K562 (cell line): ENCODE results near the gene GPD1L. TPM values are rescaled to one million over a fixed set of nuclear protein-coding genes. Genes with fewer than 3 reads are reported as not detected.
A peak's percentile ranks its signal among the peaks of the same experiment; 100 is the strongest.

ENCODE experiments used
- CXXC5 ChIP-seq: fragments of 250-450 bp; sonication (Bioruptor Pico); IDR thresholded peaks from 2 replicates; pipeline ENCODE4 v1.8.0; 2022; ENCODE audit warnings: inconsistent platforms, mild to moderate bottlenecking, moderate library complexity
- ESRRA ChIP-seq: fragments of 450-650 bp; IDR thresholded peaks from 2 replicates; pipeline ENCODE4 v1.6.1; 2014; ENCODE audit warnings: low read depth, mild to moderate bottlenecking, moderate library complexity, borderline replicate concordance
- ESRRB ChIP-seq: fragments of 250-450 bp; sonication (Bioruptor Pico); IDR thresholded peaks from 2 replicates; pipeline ENCODE4 v1.5.0; 2020; ENCODE audit warnings: mild to moderate bottlenecking, moderate library complexity, borderline replicate concordance
- MAFK ChIP-seq: IDR thresholded peaks from 2 replicates; pipeline ENCODE4 v1.6.1; 2011; ENCODE audit warnings: low read length, improper control_type of control experiment
- NFE2 ChIP-seq: IDR thresholded peaks from 2 replicates; pipeline ENCODE4 v1.6.1; 2014; ENCODE audit warnings: antibody characterized with exemption, low read depth
- NR4A1 ChIP-seq, 2 experiments: fragments of 250-450 bp in 1 of 2; fragments of 450-650 bp in 1 of 2; sonication (Bioruptor Pico) in 1 of 2; IDR thresholded peaks; 2 replicates each; pipeline versions ENCODE4 v1.4.0 to v1.6.1; 2016 to 2020; ENCODE audit warnings: mild to moderate bottlenecking in 2 of 2, missing compliant biosample characterization in 1 of 2, missing genetic modification characterization in 1 of 2, moderate library complexity in 1 of 2
- PCBP1 ChIP-seq: fragments of 200-400 bp; formaldehyde crosslinking; IDR thresholded peaks from 2 replicates; pipeline ENCODE4 v1.6.1; 2018; ENCODE audit warnings: mild to moderate bottlenecking, low read depth, low read length; ENCODE audit not compliant: poor library complexity, severe bottlenecking
- PRMT5 ChIP-seq: sonication (generic); formaldehyde crosslinking; IDR thresholded peaks from 2 replicates; pipeline ENCODE4 v1.5.0; 2020; ENCODE audit warnings: missing genetic modification reagents
- PTTG1 ChIP-seq: fragments of 450-650 bp; IDR thresholded peaks from 2 replicates; pipeline ENCODE4 v1.6.1; 2016; ENCODE audit warnings: low read depth, mild to moderate bottlenecking, missing genetic modification characterization, missing compliant biosample characterization
- RBM14 ChIP-seq: fragments of 200-400 bp; formaldehyde crosslinking; IDR thresholded peaks from 2 replicates; pipeline ENCODE4 v1.6.1; 2018; ENCODE audit warnings: low read depth, mild to moderate bottlenecking, low read length, moderate library complexity, borderline replicate concordance; ENCODE audit not compliant: insufficient read depth
- SRSF3 ChIP-seq: fragments of 200-400 bp; formaldehyde crosslinking; IDR thresholded peaks from 2 replicates; pipeline ENCODE4 v1.6.1; 2016; ENCODE audit warnings: mild to moderate bottlenecking, low read length, moderate library complexity; ENCODE audit not compliant: insufficient read depth
- ZNF143 ChIP-seq: sonication (generic); formaldehyde crosslinking; IDR thresholded peaks from 2 replicates; pipeline ENCODE4 v1.9.0; 2022; ENCODE audit warnings: mild to moderate bottlenecking, missing genetic modification reagents
- ZNF445 ChIP-seq: fragments of 250-450 bp; sonication (Bioruptor Pico); IDR thresholded peaks from 2 replicates; pipeline ENCODE4 v1.4.0; 2020; ENCODE audit warnings: low read depth, mild to moderate bottlenecking, moderate library complexity
- ZNF561 ChIP-seq: fragments of 450-650 bp; formaldehyde crosslinking; conservative IDR thresholded peaks from 2 replicates; pipeline ENCODE4 v1.4.0; 2020; ENCODE audit warnings: mild to moderate bottlenecking, moderate library complexity
- polyA plus RNA-seq, 8 experiments: library from polyadenylated mRNA; depleted of rRNA in 4 of 8; stranded (reverse) in 5 of 8; unstranded in 3 of 8; fragments of >200 nt; fragmentation: Nextera tagmentation in 2 of 8; fragmentation: Illumina TruSeq in 1 of 8; extraction: Ambion mirVana in 2 of 8; extraction: Trizol in 1 of 8; gene quantifications; 2 replicates each; pipeline versions ENCODE4 v1.2.1 to v1.2.3, GENCODE V29; 2011 to 2014; ENCODE audit warnings: inconsistent platforms in 1 of 8, missing spikeins in 1 of 8
- total RNA-seq, 7 experiments: library from RNA; depleted of rRNA in 6 of 7; stranded (reverse); fragments of >200 nt in 6 of 7; fragmentation: Illumina TruSeq in 2 of 7; extraction: Trizol in 2 of 7; gene quantifications; 2 replicates each; pipeline versions ENCODE4 v1.2.1 to v1.2.3, GENCODE V29; 2011 to 2021; ENCODE audit warnings: low replicate concordance in 1 of 7
- TF ChIP-seq, protein P1 (sequence below): fragments of 200-800 bp; sonication (Bioruptor generic); IDR thresholded peaks from 2 replicates; pipeline ENCODE4 v1.6.1; 2017; ENCODE audit warnings: missing genetic modification characterization, missing compliant biosample characterization
- TF ChIP-seq, protein P2 (sequence below): sonication (generic); formaldehyde crosslinking; IDR thresholded peaks from 2 replicates; pipeline ENCODE4 v1.8.0; 2023; ENCODE audit warnings: mild to moderate bottlenecking, missing genetic modification reagents
- TF ChIP-seq, protein P3 (sequence below): fragments of 450-650 bp; IDR thresholded peaks from 2 replicates; pipeline ENCODE4 v1.6.1; 2014; ENCODE audit warnings: low read depth, mild to moderate bottlenecking, moderate library complexity, borderline replicate concordance
- TF ChIP-seq, protein P4 (sequence below): fragments of 250-450 bp; sonication (Bioruptor Pico); IDR thresholded peaks from 2 replicates; pipeline ENCODE4 v1.4.0; 2020; ENCODE audit warnings: borderline replicate concordance

The GPD1L gene
- total and polyA plus RNA-seq, 9 of the 15 experiments (the other 6 are each of a cell fraction or from before 2014, with no cell fraction given): 1.6 to 17.3 (median 12.3) TPM

DNA sequence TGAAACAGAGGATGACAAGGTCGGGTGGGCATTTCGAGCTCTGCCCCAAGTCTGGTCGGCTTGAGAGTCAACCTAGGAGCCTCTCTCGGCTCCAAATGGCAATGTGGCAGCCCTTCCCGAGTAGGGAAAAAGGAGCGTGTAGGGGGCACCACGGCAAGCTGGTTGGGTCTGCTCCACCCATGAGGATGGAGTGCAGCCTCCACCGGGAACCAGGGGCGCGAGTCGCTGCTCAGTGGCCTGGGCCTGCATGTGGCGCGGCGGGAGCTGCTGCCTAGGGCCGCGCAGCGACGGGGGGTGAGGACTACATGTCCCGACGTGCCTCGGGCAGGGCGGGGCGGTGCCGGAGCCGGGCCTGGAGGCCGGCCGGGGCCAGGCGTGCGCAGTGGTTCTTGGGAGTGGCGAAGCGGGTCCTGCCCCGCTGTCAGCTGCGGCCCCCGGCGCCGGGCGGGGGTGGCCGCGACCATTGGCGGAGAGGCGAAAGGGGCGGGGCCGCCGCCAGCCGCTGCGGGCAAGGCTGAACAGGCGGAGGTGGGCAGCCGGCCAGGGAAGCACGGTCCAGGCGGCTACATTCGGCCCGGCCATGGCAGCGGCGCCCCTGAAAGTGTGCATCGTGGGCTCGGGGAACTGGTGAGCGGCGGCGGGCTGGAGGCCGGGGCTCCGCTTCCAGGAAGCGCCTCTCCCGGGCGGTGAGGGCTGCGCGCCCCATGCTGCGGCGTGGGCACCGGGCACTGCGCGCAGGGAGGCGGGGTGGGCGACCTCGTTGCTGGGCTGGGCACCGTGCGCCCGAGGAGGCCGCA lies at the start of gene GPD1L (continued):
- TF ChIP-seq ZNF445 (CRISPR knock-in tag) (no peak), PRMT5 (no peak), PTTG1 (tag) (no peak), ESRRA (peak; percentile 47; the same call in 1 of the 2 replicates), ZNF143 (CRISPR knock-in tag) (peak; percentile 91), RBM14 (no peak), NR4A1 (CRISPR knock-in tag; IDR thresholded peaks at IDR 0.05) (peak; percentile 49; the same call in 1 of the 2 replicates), NR4A1 (tag; IDR thresholded peaks at IDR 0.05) (peak; percentile 63; the same call in 1 of the 2 replicates), CXXC5 (peak; percentile 65; the same call in 1 of the 2 replicates), PCBP1 (peak; percentile 77), ESRRB (CRISPR knock-in tag) (no peak), SRSF3 (no peak), MAFK (no peak), NFE2 (no peak), ZNF561 (no peak)
- TF ChIP-seq, protein P1, sequence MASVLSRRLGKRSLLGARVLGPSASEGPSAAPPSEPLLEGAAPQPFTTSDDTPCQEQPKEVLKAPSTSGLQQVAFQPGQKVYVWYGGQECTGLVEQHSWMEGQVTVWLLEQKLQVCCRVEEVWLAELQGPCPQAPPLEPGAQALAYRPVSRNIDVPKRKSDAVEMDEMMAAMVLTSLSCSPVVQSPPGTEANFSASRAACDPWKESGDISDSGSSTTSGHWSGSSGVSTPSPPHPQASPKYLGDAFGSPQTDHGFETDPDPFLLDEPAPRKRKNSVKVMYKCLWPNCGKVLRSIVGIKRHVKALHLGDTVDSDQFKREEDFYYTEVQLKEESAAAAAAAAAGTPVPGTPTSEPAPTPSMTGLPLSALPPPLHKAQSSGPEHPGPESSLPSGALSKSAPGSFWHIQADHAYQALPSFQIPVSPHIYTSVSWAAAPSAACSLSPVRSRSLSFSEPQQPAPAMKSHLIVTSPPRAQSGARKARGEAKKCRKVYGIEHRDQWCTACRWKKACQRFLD (CRISPR knock-in tag): no peak
- TF ChIP-seq, protein P2, sequence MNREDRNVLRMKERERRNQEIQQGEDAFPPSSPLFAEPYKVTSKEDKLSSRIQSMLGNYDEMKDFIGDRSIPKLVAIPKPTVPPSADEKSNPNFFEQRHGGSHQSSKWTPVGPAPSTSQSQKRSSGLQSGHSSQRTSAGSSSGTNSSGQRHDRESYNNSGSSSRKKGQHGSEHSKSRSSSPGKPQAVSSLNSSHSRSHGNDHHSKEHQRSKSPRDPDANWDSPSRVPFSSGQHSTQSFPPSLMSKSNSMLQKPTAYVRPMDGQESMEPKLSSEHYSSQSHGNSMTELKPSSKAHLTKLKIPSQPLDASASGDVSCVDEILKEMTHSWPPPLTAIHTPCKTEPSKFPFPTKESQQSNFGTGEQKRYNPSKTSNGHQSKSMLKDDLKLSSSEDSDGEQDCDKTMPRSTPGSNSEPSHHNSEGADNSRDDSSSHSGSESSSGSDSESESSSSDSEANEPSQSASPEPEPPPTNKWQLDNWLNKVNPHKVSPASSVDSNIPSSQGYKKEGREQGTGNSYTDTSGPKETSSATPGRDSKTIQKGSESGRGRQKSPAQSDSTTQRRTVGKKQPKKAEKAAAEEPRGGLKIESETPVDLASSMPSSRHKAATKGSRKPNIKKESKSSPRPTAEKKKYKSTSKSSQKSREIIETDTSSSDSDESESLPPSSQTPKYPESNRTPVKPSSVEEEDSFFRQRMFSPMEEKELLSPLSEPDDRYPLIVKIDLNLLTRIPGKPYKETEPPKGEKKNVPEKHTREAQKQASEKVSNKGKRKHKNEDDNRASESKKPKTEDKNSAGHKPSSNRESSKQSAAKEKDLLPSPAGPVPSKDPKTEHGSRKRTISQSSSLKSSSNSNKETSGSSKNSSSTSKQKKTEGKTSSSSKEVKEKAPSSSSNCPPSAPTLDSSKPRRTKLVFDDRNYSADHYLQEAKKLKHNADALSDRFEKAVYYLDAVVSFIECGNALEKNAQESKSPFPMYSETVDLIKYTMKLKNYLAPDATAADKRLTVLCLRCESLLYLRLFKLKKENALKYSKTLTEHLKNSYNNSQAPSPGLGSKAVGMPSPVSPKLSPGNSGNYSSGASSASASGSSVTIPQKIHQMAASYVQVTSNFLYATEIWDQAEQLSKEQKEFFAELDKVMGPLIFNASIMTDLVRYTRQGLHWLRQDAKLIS (CRISPR knock-in tag): no peak
- TF ChIP-seq, protein P3, sequence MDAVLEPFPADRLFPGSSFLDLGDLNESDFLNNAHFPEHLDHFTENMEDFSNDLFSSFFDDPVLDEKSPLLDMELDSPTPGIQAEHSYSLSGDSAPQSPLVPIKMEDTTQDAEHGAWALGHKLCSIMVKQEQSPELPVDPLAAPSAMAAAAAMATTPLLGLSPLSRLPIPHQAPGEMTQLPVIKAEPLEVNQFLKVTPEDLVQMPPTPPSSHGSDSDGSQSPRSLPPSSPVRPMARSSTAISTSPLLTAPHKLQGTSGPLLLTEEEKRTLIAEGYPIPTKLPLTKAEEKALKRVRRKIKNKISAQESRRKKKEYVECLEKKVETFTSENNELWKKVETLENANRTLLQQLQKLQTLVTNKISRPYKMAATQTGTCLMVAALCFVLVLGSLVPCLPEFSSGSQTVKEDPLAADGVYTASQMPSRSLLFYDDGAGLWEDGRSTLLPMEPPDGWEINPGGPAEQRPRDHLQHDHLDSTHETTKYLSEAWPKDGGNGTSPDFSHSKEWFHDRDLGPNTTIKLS: peak; percentile 87
- TF ChIP-seq, protein P4, sequence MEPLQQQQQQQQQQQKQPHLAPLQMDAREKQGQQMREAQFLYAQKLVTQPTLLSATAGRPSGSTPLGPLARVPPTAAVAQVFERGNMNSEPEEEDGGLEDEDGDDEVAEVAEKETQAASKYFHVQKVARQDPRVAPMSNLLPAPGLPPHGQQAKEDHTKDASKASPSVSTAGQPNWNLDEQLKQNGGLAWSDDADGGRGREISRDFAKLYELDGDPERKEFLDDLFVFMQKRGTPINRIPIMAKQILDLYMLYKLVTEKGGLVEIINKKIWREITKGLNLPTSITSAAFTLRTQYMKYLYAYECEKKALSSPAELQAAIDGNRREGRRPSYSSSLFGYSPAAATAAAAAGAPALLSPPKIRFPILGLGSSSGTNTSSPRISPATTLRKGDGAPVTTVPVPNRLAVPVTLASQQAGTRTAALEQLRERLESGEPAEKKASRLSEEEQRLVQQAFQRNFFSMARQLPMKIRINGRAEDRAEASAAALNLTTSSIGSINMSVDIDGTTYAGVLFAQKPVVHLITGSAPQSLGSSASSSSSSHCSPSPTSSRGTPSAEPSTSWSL (CRISPR knock-in tag): no peak; the same call in 1 of the 2 replicates
